H1 (cell line): ENCODE measurements around the gene RBM20. TPM values are rescaled to one million over a fixed set of nuclear protein-coding genes. Genes with fewer than 3 reads are reported as not detected.

Source experiments
- KDM1A ChIP-seq: fragments of 200-600, 300-600 bp; sonication (generic); IDR thresholded peaks from 2 replicates; pipeline ENCODE4 v1.7.1; 2016; ENCODE audit warnings: mild to moderate bottlenecking, low read length, borderline replicate concordance
- RAD21 ChIP-seq, 2 experiments: IDR thresholded peaks in 1 of 2; conservative IDR thresholded peaks in 1 of 2; 2 replicates each; pipeline ENCODE4 v1.6.1; 2011; ENCODE audit warnings: low read depth in 2 of 2, low read length in 2 of 2, improper control_type of control experiment in 1 of 2, inconsistent platforms in 1 of 2, mild to moderate bottlenecking in 1 of 2, moderate library complexity in 1 of 2
- RFX5 ChIP-seq: IDR thresholded peaks from 2 replicates; pipeline ENCODE4 v1.6.1; 2011; ENCODE audit warnings: low read depth, low read length, improper control_type of control experiment, borderline replicate concordance
- SP1 ChIP-seq: IDR thresholded peaks from 2 replicates; pipeline ENCODE4 v1.6.1; 2011; ENCODE audit warnings: low read depth, low read length
- SRF ChIP-seq: IDR thresholded peaks from 2 replicates; pipeline ENCODE4 v1.6.1; 2011; ENCODE audit warnings: mild to moderate bottlenecking, low read depth, low read length, moderate library complexity
- TBP ChIP-seq: IDR thresholded peaks from 2 replicates; pipeline ENCODE4 v1.6.1; 2011; ENCODE audit warnings: low read depth, low read length, improper control_type of control experiment
- TCF12 ChIP-seq: IDR thresholded peaks from 2 replicates; pipeline ENCODE4 v1.6.1; 2011; ENCODE audit warnings: low read depth, mild to moderate bottlenecking, low read length
- TEAD4 ChIP-seq: IDR thresholded peaks from 2 replicates; pipeline ENCODE4 v1.6.1; 2012; ENCODE audit warnings: low read depth, low read length, inconsistent platforms, mixed read lengths
- polyA plus RNA-seq, 7 experiments: library from polyadenylated mRNA; depleted of rRNA in 3 of 7; stranded (reverse) in 5 of 7; unstranded in 2 of 7; fragments of >200 nt in 5 of 7; fragments of 200-250 nt in 2 of 7; gene quantifications; 1 replicate in 5 of 7; 2 replicates in 1 of 7; 4 replicates in 1 of 7; pipeline versions ENCODE4 v1.2.1 to v1.2.3, GENCODE V29; 2011 to 2013; ENCODE audit warnings: missing spikeins in 2 of 7, mixed read lengths in 2 of 7
- total RNA-seq: library from RNA; stranded (reverse); fragmentation: NEBNext Ultra II Directional; extraction: Animal tissue kit (Norgen Biotek cat#: 25700); gene quantifications from 2 replicates; pipeline ENCODE4 v1.2.1, GENCODE V29; 2021

RBM20 gene
- total and polyA plus RNA-seq, 2 of the 8 experiments (the other 6 are each of a cell fraction or from before 2014, with no cell fraction given), result 0.05 to 0.63 TPM

- TF ChIP-seq TCF12, result no peak
- TF ChIP-seq TBP, result no peak
- no peak for TF ChIP-seq RAD21 (IDR thresholded peaks at IDR 0.05 in 1 of 2, conservative IDR thresholded peaks at IDR 0.05 in 1 of 2; ENCODE audit: low read depth in 2 of 2, low read length in 2 of 2)
- no peak for TF ChIP-seq KDM1A
- no peak for TF ChIP-seq SP1
- TF ChIP-seq SRF, result no peak
- TF ChIP-seq RFX5, result no peak
- TF ChIP-seq TEAD4, result no peak
These were observed 229.1 kb downstream of the RBM20 start (continued) for GRCh38 chr10:110872984-110873923.
